Activated naive CD4-positive, alpha-beta T cell (primary cell): ENCODE measurements around the gene PRKCE.

Source experiments
- DNase-seq, 4 experiments: peaks; one replicate each; lab custom pipeline; 2025; lab: John Stamatoyannopoulos, UW

PRKCE gene

GRCh38 chr2:45964223-45964841 is 312.9 kb downstream of the PRKCE start:
- no peak for DNase-seq

GRCh38 chr2:45964906-45965305 is 313.4 kb downstream of the PRKCE start:
- no peak for DNase-seq

DNA sequence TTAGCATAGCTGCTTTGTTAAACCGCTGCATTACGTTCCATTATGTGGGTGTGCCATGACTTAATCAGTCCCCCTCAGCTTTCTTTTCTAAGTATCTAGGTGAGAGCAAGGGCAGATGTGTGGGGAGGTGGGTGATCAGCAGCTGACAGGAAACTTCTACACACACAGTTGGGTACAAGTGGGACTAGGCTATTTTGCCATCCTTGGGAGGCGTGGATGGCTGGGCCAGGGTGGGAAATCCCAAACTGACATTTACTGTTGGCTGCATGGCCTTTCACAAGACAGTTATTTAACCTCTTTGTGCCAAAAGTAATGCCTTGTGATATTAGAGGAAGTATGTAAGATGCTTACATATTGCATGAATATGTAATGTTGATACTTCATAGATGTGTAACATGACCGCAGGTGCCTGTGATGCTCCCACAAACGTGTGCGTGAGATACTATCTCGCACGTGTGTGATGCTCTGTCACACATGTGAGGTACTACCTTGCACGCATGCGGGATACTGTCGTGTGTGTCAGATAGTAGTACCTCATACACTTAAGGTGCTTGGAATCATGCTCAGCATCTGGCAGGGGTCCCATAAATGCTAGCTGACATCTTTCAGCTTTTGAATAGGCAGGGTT is 314.5 kb downstream of the PRKCE start:
- DNase-seq, result no peak

DNA sequence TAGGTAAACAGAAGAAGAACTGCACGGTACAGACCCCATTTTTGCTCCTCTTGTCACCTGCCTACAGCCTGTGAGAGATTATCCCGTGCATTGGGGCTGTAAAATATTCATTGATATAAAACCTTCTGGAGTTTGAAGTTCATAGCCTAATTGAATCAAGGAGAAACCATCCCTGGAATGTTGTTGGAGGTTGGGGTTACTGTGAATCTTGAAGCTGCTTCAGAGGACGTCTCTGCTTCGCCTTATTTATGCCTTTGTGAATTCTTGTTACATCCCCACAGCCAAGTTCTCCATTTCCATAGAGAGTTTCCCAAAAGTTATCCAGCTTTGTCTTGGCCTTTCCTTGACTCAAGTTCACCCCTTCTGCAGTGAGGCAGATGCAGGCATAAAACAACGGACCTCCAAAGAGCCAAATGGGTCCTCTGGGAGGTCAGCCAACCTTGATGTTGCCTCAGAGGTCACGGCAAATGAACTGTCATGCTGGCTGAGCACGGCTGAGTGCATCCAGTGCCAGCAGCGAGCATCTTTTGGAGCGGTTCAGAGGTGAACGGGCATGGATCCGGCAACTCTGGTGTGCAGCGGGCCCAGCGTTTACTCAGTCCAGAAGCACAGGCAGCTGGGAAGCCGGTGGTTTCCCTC is 317.6 kb downstream of the PRKCE start:
- DNase-seq, result no peak

GRCh38 chr2:45973426-45973825 is 322.0 kb downstream of the PRKCE start:
- no peak for DNase-seq

GRCh38 chr2:45974056-45974455 is 322.6 kb downstream of the PRKCE start:
- DNase-seq, result no peak

DNA sequence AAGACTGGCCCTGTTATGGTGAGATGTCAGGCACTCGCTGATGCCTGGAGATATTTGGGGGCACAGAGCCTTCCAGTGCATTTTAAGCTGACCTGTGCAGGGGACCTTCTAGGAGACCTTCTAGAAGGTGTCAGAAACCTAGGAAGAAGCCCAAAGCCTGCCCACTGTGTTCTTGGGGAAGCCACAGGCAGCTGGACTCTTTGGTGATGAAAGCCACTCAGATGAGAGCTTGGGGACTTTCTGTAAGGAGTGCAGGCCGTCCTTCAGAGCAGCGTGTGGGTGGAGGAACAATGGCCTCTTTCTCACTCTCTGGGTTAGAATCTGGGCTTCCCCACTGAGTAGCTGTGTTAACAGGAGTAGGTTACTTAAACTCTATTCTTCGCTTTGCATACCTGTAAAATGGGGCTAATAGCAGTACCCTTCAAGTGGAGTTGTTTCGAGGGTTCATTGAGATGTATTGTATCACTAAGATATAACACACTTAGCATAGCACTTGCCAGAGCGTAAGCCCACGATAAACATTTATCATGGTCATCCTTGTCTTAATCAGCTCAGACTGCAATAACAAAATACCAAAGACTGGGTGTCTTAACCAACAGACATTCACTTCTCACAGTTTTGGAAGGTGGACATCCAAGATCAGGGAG is 323.4 kb downstream of the PRKCE start:
- DNase-seq, result no peak

DNA sequence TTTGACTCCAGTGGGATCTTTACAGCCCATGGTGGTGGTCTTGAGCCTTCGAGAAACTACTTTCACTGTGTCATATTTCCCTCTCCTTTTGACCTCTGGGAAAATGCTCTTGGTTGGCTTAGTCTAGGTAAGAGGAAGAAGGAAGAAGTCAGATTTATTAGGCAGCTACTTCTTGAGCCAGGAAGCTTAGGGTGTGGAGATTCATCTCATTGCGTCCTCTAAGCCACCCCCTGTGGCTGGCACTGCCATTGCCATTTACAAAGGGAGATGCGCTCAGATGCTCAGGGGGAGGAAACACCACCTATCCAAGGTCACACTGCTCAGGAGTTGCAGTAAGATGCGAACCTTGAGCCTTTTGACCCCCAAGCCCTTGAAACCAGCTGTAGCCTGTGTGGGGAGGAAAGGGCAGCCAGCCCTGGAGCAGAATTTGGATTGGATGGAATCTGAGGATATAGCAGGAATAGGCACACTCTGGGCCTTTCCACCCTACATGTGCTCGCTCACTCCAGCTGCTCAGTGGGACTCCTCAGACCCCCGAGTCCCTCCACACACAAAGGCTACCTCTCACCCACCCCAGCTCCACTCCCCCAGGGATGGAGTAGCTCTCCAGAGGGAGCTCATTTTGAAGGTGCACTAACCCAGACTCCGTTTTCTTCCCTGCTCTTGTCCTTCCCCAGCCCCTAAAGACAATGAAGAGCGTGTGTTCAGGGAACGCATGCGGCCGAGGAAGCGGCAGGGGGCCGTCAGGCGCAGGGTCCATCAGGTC is 324.5 kb downstream of the PRKCE start:
- DNase-seq, result no peak

DNA sequence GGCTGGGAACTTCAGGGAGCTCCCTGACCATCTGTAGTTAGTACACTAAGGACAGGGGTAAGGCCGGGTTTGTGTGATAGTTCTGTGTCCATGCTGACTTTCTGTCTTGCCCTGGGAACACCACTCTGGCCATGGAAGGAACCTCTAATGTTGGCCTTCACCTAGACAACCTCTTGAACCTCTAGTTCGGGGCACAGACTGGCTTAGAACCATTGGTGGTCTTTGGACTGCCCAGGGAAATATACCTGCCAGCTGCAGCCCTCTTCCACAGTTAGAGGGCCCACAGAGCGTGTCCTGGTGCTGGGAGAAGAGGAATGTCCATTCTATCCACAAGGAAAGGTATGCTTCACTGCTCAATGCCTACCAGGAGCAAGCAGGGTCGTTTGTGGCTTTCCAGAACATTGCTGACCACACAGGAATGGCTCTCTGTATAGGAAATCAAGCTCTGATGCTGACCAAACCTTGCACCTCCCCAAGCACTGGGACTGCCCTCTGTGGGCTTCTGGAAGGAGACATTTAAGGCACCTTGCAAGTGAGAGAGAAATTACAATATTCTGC is 326.9 kb downstream of the PRKCE start:
- DNase-seq, result no peak

GRCh38 chr2:45979065-45979464 is 327.6 kb downstream of the PRKCE start:
- DNase-seq, result no peak

- DNase-seq, result no peak
These were observed 328.8 kb downstream of the PRKCE start for GRCh38 chr2:45980161-45980865.

GRCh38 chr2:45981384-45981930 is 330.0 kb downstream of the PRKCE start:
- no peak for DNase-seq

DNA sequence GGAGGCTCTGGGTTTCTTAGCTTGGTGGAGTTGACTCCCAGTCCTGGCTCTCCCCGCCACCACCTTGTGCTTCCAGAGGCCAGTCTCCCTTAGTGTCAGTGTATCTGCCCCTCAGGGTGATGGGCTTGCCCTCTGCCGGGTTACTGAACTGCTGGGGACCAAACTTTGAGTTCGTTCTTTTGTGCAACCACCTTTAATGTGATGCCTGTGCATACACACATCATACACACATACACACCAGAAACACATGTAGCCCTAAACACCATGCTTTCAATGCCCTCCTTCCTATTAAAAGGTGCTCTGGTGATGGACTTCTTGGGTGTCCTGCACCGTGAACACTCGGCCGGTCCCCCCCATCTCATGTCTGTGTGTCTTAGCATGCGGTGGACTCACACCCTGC is 330.6 kb downstream of the PRKCE start:
- DNase-seq, result no peak

DNA sequence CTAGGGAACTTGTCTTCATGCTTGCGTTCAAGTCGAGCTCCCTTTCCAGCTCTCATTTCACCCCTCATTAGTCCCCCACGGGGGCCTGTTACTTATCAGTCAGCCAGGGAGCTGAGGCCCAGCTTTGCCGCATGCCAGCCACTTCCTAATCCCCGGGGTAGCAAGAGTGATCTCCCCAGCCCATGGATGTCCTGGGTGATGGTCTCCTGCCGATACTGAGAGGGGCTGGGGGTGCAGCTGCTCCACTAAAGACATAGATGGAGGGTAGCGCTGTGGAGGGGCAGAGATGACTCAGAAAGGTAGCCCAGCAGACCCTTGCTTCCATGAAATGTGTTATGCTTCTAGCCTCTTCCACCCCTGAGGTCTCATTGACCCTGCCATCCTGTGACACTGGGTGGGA is 331.7 kb downstream of the PRKCE start:
- DNase-seq, result no peak

- no peak for DNase-seq
These were observed 332.9 kb downstream of the PRKCE start for GRCh38 chr2:45984366-45984765.

- DNase-seq, result no peak
These were observed 333.5 kb downstream of the PRKCE start for GRCh38 chr2:45984896-45985473.

- DNase-seq, result no peak
These were observed 335.0 kb downstream of the PRKCE start for GRCh38 chr2:45986509-45986908.

DNA sequence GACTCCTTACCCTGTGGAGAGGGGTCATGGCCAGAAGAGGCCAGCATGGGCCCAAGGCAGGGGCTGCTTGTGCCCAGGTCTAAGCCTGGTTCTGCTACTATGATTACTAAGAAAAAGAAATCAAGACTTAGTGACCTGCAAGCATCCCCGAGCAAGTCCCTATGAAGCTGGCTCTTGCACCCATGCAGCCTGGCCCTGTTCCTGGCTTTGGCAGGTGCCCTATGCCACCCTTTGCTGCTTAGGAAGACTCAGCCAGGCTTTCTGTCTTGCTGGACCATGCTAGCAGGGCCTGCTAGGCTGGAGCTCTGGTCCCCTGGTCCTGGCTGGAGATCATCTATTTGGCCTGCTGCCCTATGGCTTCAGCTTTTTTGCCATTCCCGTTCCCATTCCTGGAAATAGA is 336.4 kb downstream of the PRKCE start:
- DNase-seq, result no peak

DNA sequence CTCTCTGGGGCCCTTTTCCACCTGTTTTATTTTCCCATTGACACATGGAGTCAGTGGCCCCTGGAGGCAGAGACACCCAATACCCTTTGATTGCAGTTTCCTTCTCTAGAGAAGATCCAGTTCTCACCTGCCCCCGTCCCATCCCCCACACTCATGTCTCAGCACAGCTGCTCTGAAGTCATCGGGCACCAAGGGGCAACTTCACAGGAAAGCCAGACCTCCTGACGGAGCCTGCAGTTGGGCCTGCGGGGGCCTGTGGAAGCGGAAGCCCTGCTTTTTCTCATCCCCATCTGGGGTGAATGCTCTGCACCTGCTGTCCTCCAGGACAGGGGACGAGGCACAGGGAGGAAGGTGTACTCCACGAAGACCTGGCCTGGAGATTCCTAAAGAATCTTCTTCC is 337.4 kb downstream of the PRKCE start:
- DNase-seq, result no peak

DNA sequence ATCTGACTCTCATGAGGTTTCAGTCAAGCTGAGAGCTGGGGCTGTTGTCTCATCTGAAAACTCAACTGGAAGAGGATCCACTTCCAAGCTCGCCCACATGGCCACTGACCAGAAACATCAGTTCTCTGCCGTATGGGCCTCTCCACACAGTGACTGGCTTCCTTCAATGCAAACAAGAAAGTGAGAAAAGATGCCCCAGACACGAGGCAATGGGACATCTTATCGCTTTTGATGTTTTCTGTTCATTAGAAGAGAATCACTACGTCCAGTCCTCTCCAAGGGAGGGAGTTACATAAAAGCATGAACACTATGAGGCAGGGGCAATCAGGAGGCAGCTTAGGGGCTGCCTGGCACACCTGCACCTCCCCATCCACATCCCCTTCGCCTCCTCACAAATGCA is 338.7 kb downstream of the PRKCE start:
- no peak for DNase-seq
